GM23248 (cell line): Measurements from ENCODE around the gene ATP6V1C2. TPM values are rescaled to one million over a fixed set of nuclear protein-coding genes. Genes with fewer than 3 reads are reported as not detected.

ENCODE experiments used
- DNase-seq: peaks from one replicate; pipeline ENCODE4 v3.0.0-alpha.2; 2015
- H2AFZ ChIP-seq: fragments of 200-600 bp; sonication (generic); 2 replicates; pipeline ENCODE4 v1.6.1; 2016; ENCODE audit warnings: antibody characterized with exemption
- H3F3A ChIP-seq: fragments of 200-600 bp; sonication (generic); 2 replicates; pipeline ENCODE4 v1.6.1; 2016; ENCODE audit warnings: mild to moderate bottlenecking, antibody characterized with exemption, mixed run types; ENCODE audit not compliant: insufficient read depth
- H3K27ac ChIP-seq: fragments of 200-600 bp; sonication (generic); 2 replicates; pipeline ENCODE4 v1.5.1; 2016; ENCODE audit warnings: mild to moderate bottlenecking
- H3K27me3 ChIP-seq: fragments of 200-600 bp; sonication (generic); replicated peaks from 2 replicates; pipeline ENCODE4 v1.6.1; 2016; ENCODE audit warnings: mild to moderate bottlenecking; ENCODE audit not compliant: insufficient read depth
- H3K36me3 ChIP-seq: fragments of 200-600 bp; sonication (generic); 2 replicates; pipeline ENCODE4 v1.6.1; 2016; ENCODE audit warnings: low read depth, mild to moderate bottlenecking
- H3K4me1 ChIP-seq: fragments of 200-600 bp; sonication (generic); 2 replicates; pipeline ENCODE4 v1.6.1; 2016; ENCODE audit warnings: mild to moderate bottlenecking; ENCODE audit not compliant: insufficient read depth
- H3K4me2 ChIP-seq: fragments of 200-600 bp; sonication (generic); one replicate; pipeline ENCODE4 v1.6.1; 2016; ENCODE audit warnings: mild to moderate bottlenecking; ENCODE audit not compliant: unreplicated experiment
- H3K4me3 ChIP-seq: fragments of 200-600 bp; sonication (generic); 2 replicates; pipeline ENCODE4 v1.5.1; 2016; ENCODE audit warnings: mild to moderate bottlenecking
- H3K79me2 ChIP-seq: fragments of 200-600 bp; sonication (generic); 2 replicates; pipeline ENCODE4 v1.6.1; 2016; ENCODE audit warnings: mild to moderate bottlenecking; ENCODE audit not compliant: insufficient read depth
- H3K9ac ChIP-seq: fragments of 200-600 bp; sonication (generic); 2 replicates; pipeline ENCODE4 v1.6.1; 2016; ENCODE audit warnings: mild to moderate bottlenecking
- H3K9me2 ChIP-seq: fragments of 200-600 bp; sonication (generic); 2 replicates; pipeline ENCODE4 v1.6.1; 2016; ENCODE audit warnings: mixed run types, mild to moderate bottlenecking, moderate library complexity; ENCODE audit not compliant: insufficient read depth
- H3K9me3 ChIP-seq: fragments of 200-600 bp; sonication (generic); one replicate; pipeline ENCODE4 v1.6.1; 2017; ENCODE audit warnings: low read depth
- H4K20me1 ChIP-seq: fragments of 200-600 bp; sonication (generic); 2 replicates; pipeline ENCODE4 v1.6.0; 2016; ENCODE audit not compliant: insufficient read depth
- EZH2 ChIP-seq: fragments of 200-600 bp; sonication (generic); IDR thresholded peaks from 2 replicates; pipeline ENCODE4 v1.6.1; 2018; ENCODE audit warnings: antibody characterized with exemption, mild to moderate bottlenecking; ENCODE audit not compliant: insufficient read depth, poor library complexity, severe bottlenecking
- EZH2phosphoT487 ChIP-seq: fragments of 200-600 bp; sonication (generic); IDR thresholded peaks from 2 replicates; pipeline ENCODE4 v1.6.1; 2018; ENCODE audit warnings: antibody characterized with exemption, moderate library complexity, mild to moderate bottlenecking, low read depth; ENCODE audit not compliant: insufficient read depth
- WGBS, 2 experiments: methylation state at CpG; one replicate each; pipeline ENCODE4 v1.1.6; 2015 to 2017; ENCODE audit warnings: low lambda C conversion rate in 2 of 2, low coverage in 1 of 2; ENCODE audit errors: missing lambda C conversion rate in 2 of 2; 5-methylcytosine and 5-hydroxymethylcytosine counted together
- in situ Hi-C: fragments of 300-500 bp; cut with MboI; formaldehyde crosslinking; loops from 2 replicates; pipeline ENCODE4 v1.15.0; 2020
- polyA plus RNA-seq: library from polyadenylated mRNA; unstranded; fragments of >200 nt; fragmentation: Nextera tagmentation; extraction: Ambion mirVana; gene quantifications from 2 replicates; pipeline ENCODE4 v1.2.1, GENCODE V29; 2016
- total RNA-seq: library from RNA; depleted of rRNA; stranded (reverse); fragments of >200 nt; shearing (Covaris generic); gene quantifications from 2 replicates; pipeline ENCODE4 v1.2.3, GENCODE V29; 2014

The ATP6V1C2 gene
- total and polyA plus RNA-seq, 2 experiments from 2014 or later: 0.53 TPM; not detected in 1

GRCh38 chr2:10720306-10720705 is 1.1 kb upstream of the ATP6V1C2 start:
- in situ Hi-C loops: no loop called here
- Histone ChIP-seq H3K9me3 (no peaks in the 10 kb centered on the region), H3K9ac (no peak overlapping the region), H4K20me1 (no peaks in the 10 kb centered on the region), H2AFZ (no peak overlapping the region), H3F3A (peaks cover 18% of the 10 kb centered on the region; the same call in 1 of the 2 replicates), H3K27ac (no peak overlapping the region), H3K4me1 (peaks cover 23% of the 10 kb centered on the region), H3K27me3 (peaks cover 51% of the 10 kb centered on the region), H3K9me2 (no peaks in the 10 kb centered on the region), H3K36me3 (no peaks in the 10 kb centered on the region), H3K4me3 (no peak overlapping the region), H3K4me2 (no peak overlapping the region), H3K79me2 (no peaks in the 10 kb centered on the region)
- WGBS, 2 experiments: 69 to 74% methylated on average over 7 of the region's 7 CpGs
- no peak for DNase-seq
- TF ChIP-seq EZH2 (no peak), EZH2phosphoT487 (no peak)

- in situ Hi-C loops: no loop called here
- H3K4me3 ChIP-seq: no peak overlapping the region
- WGBS, 2 experiments: 11 to 12% methylated on average over 35 to 39 of the region's 39 CpGs
- peaks cover 51% of the 10 kb centered on the region for H3K27me3 ChIP-seq
- no peak overlapping the region for H3K9ac ChIP-seq
- TF ChIP-seq EZH2 (no peak), EZH2phosphoT487 (no peak)
- no peaks in the 10 kb centered on the region for H3K9me2 ChIP-seq
- no peaks in the 10 kb centered on the region for H3K36me3 ChIP-seq
- H3K4me2 ChIP-seq: no peak overlapping the region
- H3K27ac ChIP-seq: no peak overlapping the region
- H2AFZ ChIP-seq: no peak overlapping the region
- peaks cover 23% of the 10 kb centered on the region for H3K4me1 ChIP-seq
- H3F3A ChIP-seq: peaks cover 18% of the 10 kb centered on the region; the same call in 1 of the 2 replicates
- DNase-seq: no peak
- no peaks in the 10 kb centered on the region for H4K20me1 ChIP-seq
- H3K9me3 ChIP-seq: no peaks in the 10 kb centered on the region
- no peaks in the 10 kb centered on the region for H3K79me2 ChIP-seq
Observed at GRCh38 chr2:10720947-10721395, 459 bp upstream of the ATP6V1C2 start.

DNA sequence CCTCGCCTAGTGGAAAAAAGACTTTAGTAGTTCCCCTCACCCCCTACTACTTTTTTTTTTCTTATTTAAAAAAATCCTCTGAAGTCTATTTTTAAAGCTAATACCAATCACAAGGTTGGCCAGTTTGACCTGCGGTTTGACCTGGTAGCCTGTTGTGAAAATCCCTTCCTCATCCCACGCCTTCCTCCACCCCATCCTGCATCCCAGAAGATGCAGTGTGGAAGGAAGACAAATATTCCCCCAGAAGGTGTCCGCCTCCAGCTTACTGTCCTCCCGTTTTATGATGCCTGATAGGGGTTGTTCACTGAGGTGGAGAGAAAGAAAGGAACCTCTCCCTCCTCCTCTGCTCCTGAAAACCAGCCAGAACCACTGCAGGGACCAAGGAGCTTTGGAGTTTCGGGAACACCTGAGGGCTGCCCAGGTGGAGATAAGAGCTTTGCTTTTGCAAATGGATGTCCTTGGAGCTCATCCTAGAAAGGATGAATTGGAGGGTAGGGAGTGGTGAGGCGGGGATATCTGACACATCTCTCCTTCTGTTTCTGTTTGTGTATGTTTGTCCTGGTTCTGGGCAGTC is 909 bp downstream of the ATP6V1C2 start:
- H3K9me2 ChIP-seq: no peaks in the 10 kb centered on the region
- in situ Hi-C loops: no loop called here
- H2AFZ ChIP-seq: no peak overlapping the region
- WGBS, 2 experiments: 6 to 9% methylated on average over 7 of the region's 7 CpGs
- no peak overlapping the region for H3K4me2 ChIP-seq
- H3K36me3 ChIP-seq: no peaks in the 10 kb centered on the region
- TF ChIP-seq EZH2 (peak; percentile 34), EZH2phosphoT487 (no peak)
- H3K4me3 ChIP-seq: 0 out of 2 replicates have a peak overlapping the region, but pooled peaks have one; percentile 45
- peaks cover 20% of the 10 kb centered on the region for H3K4me1 ChIP-seq
- H3K9ac ChIP-seq: no peak overlapping the region
- peaks cover 14% of the 10 kb centered on the region; the same call in 1 of the 2 replicates for H3F3A ChIP-seq
- no peak overlapping the region for H3K27ac ChIP-seq
- H3K79me2 ChIP-seq: no peaks in the 10 kb centered on the region
- no peak for DNase-seq
- H4K20me1 ChIP-seq: no peaks in the 10 kb centered on the region
- H3K9me3 ChIP-seq: no peaks in the 10 kb centered on the region
- peaks cover 56% of the 10 kb centered on the region for H3K27me3 ChIP-seq

- H3K9me3 ChIP-seq: no peaks in the 10 kb centered on the region
- H3K9me2 ChIP-seq: no peaks in the 10 kb centered on the region
- no peak overlapping the region for H3K9ac ChIP-seq
- in situ Hi-C loops: no loop called here
- no peak for DNase-seq
- H3K27ac ChIP-seq: no peak overlapping the region
- no peak overlapping the region for H3K4me2 ChIP-seq
- no peaks in the 10 kb centered on the region for H3K4me1 ChIP-seq
- no peaks in the 10 kb centered on the region for H3K36me3 ChIP-seq
- no peaks in the 10 kb centered on the region for H3K79me2 ChIP-seq
- H3F3A ChIP-seq: no peaks in the 10 kb centered on the region
- H3K27me3 ChIP-seq: 0 out of 2 replicates have a peak, but pooled peaks cover 5% of the 10 kb centered on the region
- TF ChIP-seq EZH2phosphoT487 (no peak), EZH2 (no peak)
- WGBS, 2 experiments: 30% methylated on average over 9 of the region's 9 CpGs
- H2AFZ ChIP-seq: no peak overlapping the region
- no peak overlapping the region for H3K4me3 ChIP-seq
- H4K20me1 ChIP-seq: no peaks in the 10 kb centered on the region
Observed at GRCh38 chr2:10732924-10733565, 11.6 kb downstream of the ATP6V1C2 start.
